ENCODE data around the gene HMGXB3. TPM values are rescaled to one million over a fixed set of nuclear protein-coding genes. Genes with fewer than 3 reads are reported as not detected.

HMGXB3 gene
- total RNA-seq, 3 donors from 2014 or later (not counting 1 experiment from before 2014, with no cell fraction given) = 39.0 to 46.5 (median 45.8) TPM

DNA sequence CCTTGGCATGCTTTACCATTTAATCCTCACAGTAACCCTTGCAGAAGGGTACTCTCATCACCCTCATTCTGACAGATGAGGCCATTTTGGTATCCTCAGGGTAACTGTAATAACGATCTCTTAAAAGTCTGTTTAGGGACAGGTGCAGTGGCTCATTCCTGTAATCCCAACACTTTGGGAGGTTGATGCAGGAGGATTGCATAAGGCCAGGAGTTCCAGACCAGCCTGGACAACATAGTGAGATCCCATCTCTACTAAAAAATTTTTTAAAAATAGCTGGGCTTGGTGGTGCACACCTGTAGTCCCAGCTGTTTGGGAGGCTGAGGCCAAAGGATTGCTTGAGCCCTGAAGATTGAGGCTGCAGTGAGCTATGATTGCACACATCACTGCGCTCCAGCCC is 54.0 kb downstream of the HMGXB3 start:
- TF ChIP-seq CTCF (IDR thresholded peaks at IDR 0.05) = no peak
- peaks cover 43% of the 10 kb centered on the region for H3K36me3 ChIP-seq (ENCODE audit: control insufficient read depth, insufficient read depth, low read length)
- H3K4me1 ChIP-seq (ENCODE audit: control insufficient read depth, insufficient read depth, low read length) = peaks cover 2% of the 10 kb centered on the region
- H3K4me3 ChIP-seq (ENCODE audit: low read length) = no peak overlapping the region
- no peak for ATAC-seq
- WGBS (ENCODE audit: insufficient coverage) = 100% methylated on average over 2 of the region's 2 CpGs
- no peaks in the 10 kb centered on the region for H3K9me3 Mint-ChIP-seq
- peaks cover 20% of the 10 kb centered on the region for H3K36me3 Mint-ChIP-seq
- no peak overlapping the region for H3K4me3 Mint-ChIP-seq
- H3K27me3 ChIP-seq (ENCODE audit: control insufficient read depth, insufficient read depth, low read length) = no peaks in the 10 kb centered on the region
- no peak overlapping the region for H3K27ac ChIP-seq (ENCODE audit: low read length)
- intact Hi-C loops (cut with micrococcal nuclease) = no loop called here
- DNase-seq = no peak
- no peaks in the 10 kb centered on the region for H3K9me3 ChIP-seq (ENCODE audit: control insufficient read depth, insufficient read depth, low read length)
- peaks cover 3 to 13% of the 10 kb centered on the region in 2 donors for H3K27me3 Mint-ChIP-seq (ENCODE audit: low read depth in 2 of 2)
- peaks cover 3 to 26% of the 10 kb centered on the region in 2 donors for H3K4me1 Mint-ChIP-seq
- H3K27ac Mint-ChIP-seq = no peak overlapping the region

DNA sequence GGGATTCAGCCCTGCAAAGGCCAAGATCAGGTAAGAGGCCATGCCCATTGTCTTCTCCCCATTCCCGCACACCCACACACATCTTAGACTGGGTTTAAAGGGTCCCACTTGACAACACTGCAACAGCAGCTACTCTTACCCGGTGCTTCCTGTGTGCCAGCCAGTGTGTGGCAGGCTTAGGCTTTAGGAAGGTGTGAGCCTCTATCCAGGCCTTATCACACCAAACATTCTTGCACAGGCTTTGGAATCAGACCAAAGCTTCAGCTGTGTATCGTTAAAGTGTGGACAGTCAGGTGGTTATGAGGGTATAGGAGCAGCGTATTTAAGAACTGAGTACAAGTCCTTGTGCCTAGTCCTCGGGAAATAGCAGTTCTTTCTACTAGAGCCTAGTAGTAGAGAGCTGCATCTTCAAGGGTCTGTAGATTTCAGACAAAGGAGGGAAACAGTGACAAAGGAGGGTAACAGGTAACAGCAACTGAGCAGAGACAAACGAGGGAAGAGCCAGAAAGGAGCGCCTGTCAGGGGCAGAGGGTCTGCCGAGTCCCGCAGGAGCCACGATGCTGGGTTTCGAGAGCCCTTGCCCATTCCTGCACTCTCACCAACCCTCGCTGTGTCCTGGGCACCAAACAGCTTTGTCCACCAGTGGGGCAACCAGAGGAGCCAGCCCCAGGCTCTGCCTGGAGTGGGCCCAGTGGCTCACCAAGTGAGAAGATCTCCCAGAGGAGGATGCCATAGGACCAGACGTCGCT is 55.0 kb downstream of the HMGXB3 start:
- Histone ChIP-seq H3K4me1 (ENCODE audit: control insufficient read depth, insufficient read depth, low read length) (peaks cover 5% of the 10 kb centered on the region), H3K4me3 (ENCODE audit: low read length) (no peak overlapping the region), H3K36me3 (ENCODE audit: control insufficient read depth, insufficient read depth, low read length) (peaks cover 33% of the 10 kb centered on the region), H3K27me3 (ENCODE audit: control insufficient read depth, insufficient read depth, low read length) (no peaks in the 10 kb centered on the region), H3K9me3 (ENCODE audit: control insufficient read depth, insufficient read depth, low read length) (no peaks in the 10 kb centered on the region), H3K27ac (ENCODE audit: low read length) (no peak overlapping the region)
- intact Hi-C loops (cut with micrococcal nuclease) = no loop called here
- Mint-ChIP-seq H3K4me3 (no peak overlapping the region), H3K9me3 (no peaks in the 10 kb centered on the region), H3K27ac (no peak overlapping the region), H3K36me3 (peaks cover 16% of the 10 kb centered on the region), H3K4me1 (peaks cover 0 to 24% of the 10 kb centered on the region in 2 donors), H3K27me3 (ENCODE audit: low read depth in 2 of 2) (peaks cover 0 to 11% of the 10 kb centered on the region in 2 donors)
- 83% methylated on average over 14 of the region's 14 CpGs for WGBS (ENCODE audit: insufficient coverage)
- TF ChIP-seq CTCF (IDR thresholded peaks at IDR 0.05) = no peak
- no peak for DNase-seq
- ATAC-seq = no peak

- peaks cover 5% of the 10 kb centered on the region for H3K4me1 ChIP-seq (ENCODE audit: control insufficient read depth, insufficient read depth, low read length)
- peaks cover 0 to 17% of the 10 kb centered on the region in 2 donors for H3K27me3 Mint-ChIP-seq (ENCODE audit: low read depth in 2 of 2)
- no peak overlapping the region for H3K4me3 Mint-ChIP-seq
- no peak for DNase-seq
- intact Hi-C loops (cut with micrococcal nuclease) = no loop called here
- peaks cover 28% of the 10 kb centered on the region for H3K36me3 ChIP-seq (ENCODE audit: control insufficient read depth, insufficient read depth, low read length)
- no peak for ATAC-seq
- WGBS (ENCODE audit: insufficient coverage) = 97% methylated on average over 9 of the region's 9 CpGs
- H3K36me3 Mint-ChIP-seq = peaks cover 16% of the 10 kb centered on the region
- H3K27ac Mint-ChIP-seq = no peak overlapping the region
- H3K4me3 ChIP-seq (ENCODE audit: low read length) = no peak overlapping the region
- peaks cover 0 to 24% of the 10 kb centered on the region in 2 donors for H3K4me1 Mint-ChIP-seq
- no peaks in the 10 kb centered on the region for H3K9me3 Mint-ChIP-seq
- H3K9me3 ChIP-seq (ENCODE audit: control insufficient read depth, insufficient read depth, low read length) = no peaks in the 10 kb centered on the region
- no peaks in the 10 kb centered on the region for H3K27me3 ChIP-seq (ENCODE audit: control insufficient read depth, insufficient read depth, low read length)
- no peak for TF ChIP-seq CTCF (IDR thresholded peaks at IDR 0.05)
- H3K27ac ChIP-seq (ENCODE audit: low read length) = no peak overlapping the region
These were observed 55.5 kb downstream of the HMGXB3 start for GRCh38 chr5:150056075-150056443.

- intact Hi-C loops (cut with micrococcal nuclease) = no loop called here
- H3K27me3 Mint-ChIP-seq (ENCODE audit: low read depth in 2 of 2) = peaks cover 0 to 17% of the 10 kb centered on the region in 2 donors
- no peak for ATAC-seq
- H3K36me3 Mint-ChIP-seq = peaks cover 10% of the 10 kb centered on the region
- no peaks in the 10 kb centered on the region for H3K27me3 ChIP-seq (ENCODE audit: control insufficient read depth, insufficient read depth, low read length)
- peaks cover 5% of the 10 kb centered on the region for H3K4me1 ChIP-seq (ENCODE audit: control insufficient read depth, insufficient read depth, low read length)
- WGBS (ENCODE audit: insufficient coverage) = 97% methylated on average over 8 of the region's 8 CpGs
- H3K4me3 ChIP-seq (ENCODE audit: low read length) = no peak overlapping the region
- H3K27ac Mint-ChIP-seq = no peak overlapping the region
- H3K4me1 Mint-ChIP-seq = peaks cover 0 to 23% of the 10 kb centered on the region in 2 donors
- H3K9me3 ChIP-seq (ENCODE audit: control insufficient read depth, insufficient read depth, low read length) = no peaks in the 10 kb centered on the region
- H3K36me3 ChIP-seq (ENCODE audit: control insufficient read depth, insufficient read depth, low read length) = peaks cover 18% of the 10 kb centered on the region
- no peak overlapping the region for H3K4me3 Mint-ChIP-seq
- no peak for DNase-seq
- H3K9me3 Mint-ChIP-seq = no peaks in the 10 kb centered on the region
- TF ChIP-seq CTCF (IDR thresholded peaks at IDR 0.05) = no peak
- H3K27ac ChIP-seq (ENCODE audit: low read length) = no peak overlapping the region
These were observed 56.5 kb downstream of the HMGXB3 start for GRCh38 chr5:150057052-150057451.

Data from natural killer cell (primary cell).